Left forelimb (tissue), 1 donor: ENCODE measurements around the gene CDCA7.
A peak's percentile ranks its signal among the peaks of the same experiment; 100 is the strongest.
"Not testable (repeated sequence)": the region's sequence is repeated elsewhere in the genome, so short reads cannot be mapped to it uniquely, and the experiment has no call there.

Source experiments
- DNase-seq: peaks from one replicate; pipeline ENCODE4 v3.0.0-alpha.2; 2018; ENCODE audit warnings: low spot score

The CDCA7 gene

GRCh38 chr2:173354582-173355131, at the start of gene CDCA7:
TSS of gene CDCA7 (plus strand) at chr2:173354872. CDS start at chr2:173354964, 92 bp downstream.
- peak; percentile 88 for DNase-seq

- DNase-seq = no peak
These were observed 49.4 kb upstream of the CDCA7 start for GRCh38 chr2:173305303-173305702.

- DNase-seq = no peak
These were observed 47.4 kb upstream of the CDCA7 start for GRCh38 chr2:173307293-173307692.

- DNase-seq = not testable (repeated sequence)
These were observed 45.3 kb upstream of the CDCA7 start for GRCh38 chr2:173309370-173309769.

- no peak for DNase-seq
These were observed 42.6 kb upstream of the CDCA7 start for GRCh38 chr2:173311844-173312606.

- no peak for DNase-seq
These were observed 31.3 kb upstream of the CDCA7 start for GRCh38 chr2:173323371-173323770.

- DNase-seq = no peak
These were observed 27.9 kb upstream of the CDCA7 start for GRCh38 chr2:173326806-173327205.

GRCh38 chr2:173327421-173327820, 27.3 kb upstream of the CDCA7 start:
- no peak for DNase-seq

- DNase-seq = not testable (repeated sequence)
These were observed 21.7 kb upstream of the CDCA7 start for GRCh38 chr2:173333003-173333402.

GRCh38 chr2:173339807-173340206, 14.9 kb upstream of the CDCA7 start:
- DNase-seq = no peak

GRCh38 chr2:173343921-173344320, 10.8 kb upstream of the CDCA7 start:
- DNase-seq = no peak

GRCh38 chr2:173346035-173346434, 8.6 kb upstream of the CDCA7 start:
- DNase-seq = no peak

GRCh38 chr2:173347305-173348168, 7.1 kb upstream of the CDCA7 start:
- no peak for DNase-seq

GRCh38 chr2:173349287-173349686, 5.4 kb upstream of the CDCA7 start:
- no peak for DNase-seq

GRCh38 chr2:173350383-173350782, 4.3 kb upstream of the CDCA7 start:
- no peak for DNase-seq

- no peak for DNase-seq
These were observed 2.8 kb upstream of the CDCA7 start for GRCh38 chr2:173351879-173352278.

- no peak for DNase-seq
These were observed 1.1 kb upstream of the CDCA7 start for GRCh38 chr2:173353556-173353955.

GRCh38 chr2:173354073-173354581, 545 bp upstream of the CDCA7 start:
- DNase-seq = no peak

GRCh38 chr2:173355132-173355865, 627 bp downstream of the CDCA7 start:
- DNase-seq = peak; percentile 75

- no peak for DNase-seq
These were observed 1.3 kb downstream of the CDCA7 start for GRCh38 chr2:173355866-173356508.

- no peak for DNase-seq
These were observed 2.7 kb downstream of the CDCA7 start for GRCh38 chr2:173357346-173357745.
